GM19452 (cell line): ENCODE data around the gene NPR1.
"Not testable (repeated sequence)": the region's sequence is repeated elsewhere in the genome, so short reads cannot be mapped to it uniquely, and the experiment has no call there.

ENCODE experiments used
- ATAC-seq: cut with Tn5 transposase; IDR thresholded peaks from one replicate; pipeline ENCODE4 v1.9.1; 2021; ENCODE audit not compliant: unreplicated experiment

Gene NPR1

DNA sequence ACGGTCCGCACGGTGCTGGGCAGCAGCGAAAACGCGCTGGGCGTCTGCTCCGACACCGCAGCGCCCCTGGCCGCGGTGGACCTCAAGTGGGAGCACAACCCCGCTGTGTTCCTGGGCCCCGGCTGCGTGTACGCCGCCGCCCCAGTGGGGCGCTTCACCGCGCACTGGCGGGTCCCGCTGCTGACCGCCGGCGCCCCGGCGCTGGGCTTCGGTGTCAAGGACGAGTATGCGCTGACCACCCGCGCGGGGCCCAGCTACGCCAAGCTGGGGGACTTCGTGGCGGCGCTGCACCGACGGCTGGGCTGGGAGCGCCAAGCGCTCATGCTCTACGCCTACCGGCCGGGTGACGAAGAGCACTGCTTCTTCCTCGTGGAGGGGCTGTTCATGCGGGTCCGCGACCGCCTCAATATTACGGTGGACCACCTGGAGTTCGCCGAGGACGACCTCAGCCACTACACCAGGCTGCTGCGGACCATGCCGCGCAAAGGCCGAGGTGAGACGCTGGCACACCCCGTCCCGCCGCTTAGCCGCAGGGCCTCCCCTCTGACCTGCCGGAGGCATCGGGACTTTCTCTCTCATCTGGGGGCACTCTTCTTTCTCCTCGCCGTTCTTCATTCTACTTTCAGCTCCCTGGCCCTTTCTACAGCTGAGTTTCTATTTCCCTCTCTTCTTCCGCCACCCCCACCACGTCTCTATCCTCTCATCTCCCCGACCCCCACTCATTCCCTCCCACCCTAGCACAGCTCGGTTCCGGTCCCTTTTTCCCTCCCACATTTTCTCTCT, 1.0 kb downstream of the NPR1 start:
- no peak for ATAC-seq

DNA sequence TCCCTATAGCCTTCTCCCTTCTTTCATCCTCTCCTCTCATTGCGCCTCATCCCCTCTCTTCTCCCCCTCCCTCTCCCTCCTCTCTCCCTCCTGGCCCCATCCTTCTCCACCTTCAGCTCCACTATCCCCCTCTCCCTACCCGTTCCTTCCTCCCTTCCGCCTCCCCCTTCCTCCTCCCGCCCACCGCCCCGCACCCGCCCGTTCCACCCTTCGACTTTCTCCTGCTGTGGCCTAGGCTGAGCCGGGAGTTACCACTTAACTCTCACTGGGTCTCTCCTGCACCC, 1.6 kb downstream of the NPR1 start:
- no peak for ATAC-seq

DNA sequence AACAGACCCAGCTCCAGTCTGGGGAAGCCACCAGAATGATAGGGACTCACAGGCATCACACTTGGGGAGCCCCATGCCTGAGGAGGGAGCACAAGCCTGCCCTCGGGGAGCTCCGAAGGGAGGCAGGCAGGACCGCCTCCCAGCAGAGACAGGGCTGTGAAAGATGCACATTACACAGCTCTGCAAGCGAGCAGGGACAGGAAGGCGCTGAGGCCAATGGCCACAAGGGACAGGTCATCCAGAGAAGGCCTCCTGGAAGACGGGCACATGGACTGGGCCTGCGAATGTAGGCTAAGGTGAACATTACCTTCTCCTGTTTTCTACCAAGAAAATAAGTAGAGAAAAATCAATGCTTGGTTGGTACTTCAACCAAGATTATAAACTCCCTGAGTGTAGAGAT, 4.2 kb downstream of the NPR1 start:
- ATAC-seq: no peak

DNA sequence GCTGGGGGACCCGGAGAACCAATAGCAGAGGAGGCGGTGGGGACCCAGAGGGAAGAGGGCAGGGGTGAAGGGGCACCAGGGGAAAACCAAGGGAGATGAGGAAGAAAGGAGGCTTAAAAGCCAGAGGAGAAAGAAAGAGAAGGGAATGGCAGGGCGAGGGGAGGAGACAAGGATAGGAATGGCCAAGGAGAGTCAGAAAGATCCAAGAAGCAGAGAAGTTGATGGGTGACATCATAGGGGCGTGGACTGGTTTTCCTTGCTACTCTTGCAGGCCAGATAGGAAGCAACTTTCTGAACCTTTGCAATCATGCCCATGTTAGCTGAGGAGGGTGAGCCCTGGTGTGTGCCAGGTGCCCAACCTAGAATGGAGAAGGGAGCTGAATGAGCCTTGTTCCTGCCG, 5.4 kb downstream of the NPR1 start:
- ATAC-seq: no peak

DNA sequence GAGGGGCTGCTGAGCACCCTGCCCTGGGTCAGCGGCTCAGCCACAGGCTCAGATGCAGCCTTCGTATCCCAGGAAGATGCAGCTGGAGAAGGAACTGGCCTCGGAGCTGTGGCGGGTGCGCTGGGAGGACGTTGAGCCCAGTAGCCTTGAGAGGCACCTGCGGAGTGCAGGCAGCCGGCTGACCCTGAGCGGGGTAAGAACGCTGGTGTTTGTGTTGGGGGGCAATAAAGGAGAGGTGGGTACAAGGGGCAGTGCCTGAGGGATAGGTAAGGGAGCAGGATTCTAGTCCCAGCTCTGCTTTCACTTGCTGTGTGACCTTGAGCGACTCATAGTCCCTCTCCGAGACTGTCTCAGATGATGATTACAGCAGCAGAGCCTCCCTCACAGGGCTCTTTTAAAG, 6.4 kb downstream of the NPR1 start:
- no peak for ATAC-seq

DNA sequence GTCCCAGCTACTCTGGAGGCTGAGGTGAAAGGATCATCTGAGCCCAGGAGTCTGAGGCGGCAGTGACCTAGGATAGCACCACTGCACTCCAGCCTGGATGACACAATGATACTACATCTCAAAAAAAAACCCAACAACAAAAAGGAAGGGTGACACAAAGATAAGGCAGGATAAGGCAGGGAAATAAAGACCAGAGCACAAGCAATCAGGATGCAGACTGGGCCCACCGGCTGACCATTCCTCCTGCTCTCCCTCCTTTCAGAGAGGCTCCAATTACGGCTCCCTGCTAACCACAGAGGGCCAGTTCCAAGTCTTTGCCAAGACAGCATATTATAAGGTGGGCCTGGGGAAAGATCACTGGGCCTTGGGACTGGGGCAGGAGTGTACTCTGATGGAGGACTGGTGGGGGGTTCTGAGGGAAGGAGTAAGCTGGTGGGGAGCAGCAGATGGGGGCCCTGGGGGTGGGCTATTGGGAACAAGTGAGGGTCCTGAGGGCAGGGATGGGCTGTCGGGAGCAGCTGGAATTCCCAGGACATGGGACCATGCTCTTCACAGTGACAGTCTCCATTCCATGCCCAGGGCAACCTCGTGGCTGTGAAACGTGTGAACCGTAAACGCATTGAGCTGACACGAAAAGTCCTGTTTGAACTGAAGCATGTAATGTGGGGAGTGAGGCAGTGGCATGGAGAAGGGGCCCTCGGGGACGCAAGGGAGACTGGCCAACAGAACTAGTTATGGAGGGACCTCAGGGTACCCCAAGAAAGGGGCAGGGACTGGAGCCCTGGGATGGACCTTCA, 7.3 kb downstream of the NPR1 start:
- ATAC-seq: no peak

DNA sequence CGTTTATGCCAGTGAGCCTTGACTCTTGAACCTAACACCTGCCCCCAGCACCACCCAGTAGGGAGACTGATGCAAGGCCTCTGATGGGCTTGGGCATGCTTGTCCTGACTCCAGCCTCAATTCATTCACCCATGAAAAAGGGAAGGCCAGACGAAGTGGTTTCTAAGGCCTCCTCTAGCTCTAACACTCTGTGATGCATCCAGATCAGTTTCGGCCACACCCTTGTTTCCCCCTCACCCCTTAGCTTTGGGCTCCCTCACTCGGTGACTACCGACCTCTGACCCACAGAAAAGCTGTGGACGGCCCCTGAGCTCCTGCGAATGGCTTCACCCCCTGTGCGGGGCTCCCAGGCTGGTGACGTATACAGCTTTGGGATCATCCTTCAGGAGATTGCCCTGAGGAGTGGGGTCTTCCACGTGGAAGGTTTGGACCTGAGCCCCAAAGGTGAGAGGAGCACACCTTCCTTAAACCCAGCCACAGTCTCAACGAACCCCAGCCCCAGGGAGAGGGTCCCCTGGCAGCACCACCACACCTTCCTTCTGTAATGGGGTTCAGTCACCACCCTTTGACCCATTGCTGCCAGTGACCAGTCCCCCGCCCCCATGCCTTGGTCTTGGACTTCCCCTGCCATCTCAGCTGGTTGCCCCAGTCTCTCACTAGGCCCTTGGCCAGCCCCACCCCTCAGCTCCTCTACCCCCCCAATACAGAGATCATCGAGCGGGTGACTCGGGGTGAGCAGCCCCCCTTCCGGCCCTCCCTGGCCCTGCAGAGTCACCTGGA, 9.0 kb downstream of the NPR1 start:
- no peak for ATAC-seq

DNA sequence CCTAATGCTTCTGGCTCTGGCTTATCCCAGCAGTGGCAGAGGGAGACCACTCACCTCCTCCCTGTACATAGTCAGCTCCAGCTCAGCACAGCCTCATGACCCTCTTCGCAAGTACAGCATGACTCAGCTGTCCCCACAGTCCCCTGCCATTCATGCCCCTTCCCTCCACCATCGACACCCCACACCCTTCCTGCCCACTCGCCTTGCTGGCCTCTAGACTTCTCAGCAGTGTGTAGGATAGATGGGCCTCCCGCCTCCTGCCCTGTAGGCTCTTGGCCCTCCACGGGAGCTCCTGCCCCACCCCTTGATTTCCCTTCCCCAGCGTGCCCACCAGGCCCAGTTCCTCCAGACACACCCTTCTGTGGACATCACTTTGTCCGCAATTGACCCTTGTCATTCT, 9.8 kb downstream of the NPR1 start:
- no peak for ATAC-seq

DNA sequence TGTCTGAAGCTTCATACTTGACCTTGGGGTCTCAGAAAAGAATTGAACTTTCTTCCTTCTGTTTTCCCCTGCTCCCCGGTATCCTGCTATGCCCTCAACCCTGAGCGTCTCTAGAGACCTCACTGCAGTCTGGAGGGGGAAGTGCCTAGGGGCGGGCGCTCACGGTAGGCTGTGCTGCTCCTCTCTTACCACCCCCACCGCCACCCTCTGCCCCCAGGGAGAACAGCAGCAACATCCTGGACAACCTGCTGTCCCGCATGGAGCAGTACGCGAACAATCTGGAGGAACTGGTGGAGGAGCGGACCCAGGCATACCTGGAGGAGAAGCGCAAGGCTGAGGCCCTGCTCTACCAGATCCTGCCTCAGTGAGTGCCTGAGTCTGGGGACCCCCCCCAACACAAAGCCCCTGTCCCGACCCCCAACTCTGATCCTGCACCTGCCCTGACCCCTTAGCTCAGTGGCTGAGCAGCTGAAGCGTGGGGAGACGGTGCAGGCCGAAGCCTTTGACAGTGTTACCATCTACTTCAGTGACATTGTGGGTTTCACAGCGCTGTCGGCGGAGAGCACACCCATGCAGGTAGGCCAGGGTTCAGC, 10.3 kb downstream of the NPR1 start:
- no peak for ATAC-seq

DNA sequence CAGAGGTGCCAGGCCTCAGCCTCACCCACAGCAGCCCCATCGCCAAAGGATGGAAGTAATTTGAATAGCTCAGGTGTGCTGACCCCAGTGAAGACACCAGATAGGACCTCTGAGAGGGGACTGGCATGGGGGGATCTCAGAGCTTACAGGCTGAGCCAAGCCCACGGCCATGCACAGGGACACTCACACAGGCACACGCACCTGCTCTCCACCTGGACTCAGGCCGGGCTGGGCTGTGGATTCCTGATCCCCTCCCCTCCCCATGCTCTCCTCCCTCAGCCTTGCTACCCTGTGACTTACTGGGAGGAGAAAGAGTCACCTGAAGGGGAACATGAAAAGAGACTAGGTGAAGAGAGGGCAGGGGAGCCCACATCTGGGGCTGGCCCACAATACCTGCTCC, 15.0 kb downstream of the NPR1 start:
- ATAC-seq: no peak

DNA sequence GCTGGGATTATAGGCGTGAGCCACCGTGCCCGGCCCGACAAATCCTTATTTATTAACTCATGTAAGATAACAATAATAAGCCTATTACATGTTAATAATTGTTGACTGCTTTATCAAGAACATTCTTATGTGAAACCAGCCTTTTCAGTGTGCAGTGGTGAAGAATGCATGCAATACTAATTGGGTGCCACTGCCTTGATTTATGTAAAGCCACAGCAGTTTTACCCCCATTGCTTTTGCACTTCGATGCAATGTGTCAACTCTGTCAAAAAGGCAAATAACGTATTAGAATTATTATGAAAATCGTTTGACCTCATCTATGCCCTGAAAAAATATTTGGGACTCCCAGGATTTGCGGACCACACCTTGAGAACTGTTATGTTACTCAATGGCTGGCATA, 18.3 kb downstream of the NPR1 start:
- ATAC-seq: no peak

DNA sequence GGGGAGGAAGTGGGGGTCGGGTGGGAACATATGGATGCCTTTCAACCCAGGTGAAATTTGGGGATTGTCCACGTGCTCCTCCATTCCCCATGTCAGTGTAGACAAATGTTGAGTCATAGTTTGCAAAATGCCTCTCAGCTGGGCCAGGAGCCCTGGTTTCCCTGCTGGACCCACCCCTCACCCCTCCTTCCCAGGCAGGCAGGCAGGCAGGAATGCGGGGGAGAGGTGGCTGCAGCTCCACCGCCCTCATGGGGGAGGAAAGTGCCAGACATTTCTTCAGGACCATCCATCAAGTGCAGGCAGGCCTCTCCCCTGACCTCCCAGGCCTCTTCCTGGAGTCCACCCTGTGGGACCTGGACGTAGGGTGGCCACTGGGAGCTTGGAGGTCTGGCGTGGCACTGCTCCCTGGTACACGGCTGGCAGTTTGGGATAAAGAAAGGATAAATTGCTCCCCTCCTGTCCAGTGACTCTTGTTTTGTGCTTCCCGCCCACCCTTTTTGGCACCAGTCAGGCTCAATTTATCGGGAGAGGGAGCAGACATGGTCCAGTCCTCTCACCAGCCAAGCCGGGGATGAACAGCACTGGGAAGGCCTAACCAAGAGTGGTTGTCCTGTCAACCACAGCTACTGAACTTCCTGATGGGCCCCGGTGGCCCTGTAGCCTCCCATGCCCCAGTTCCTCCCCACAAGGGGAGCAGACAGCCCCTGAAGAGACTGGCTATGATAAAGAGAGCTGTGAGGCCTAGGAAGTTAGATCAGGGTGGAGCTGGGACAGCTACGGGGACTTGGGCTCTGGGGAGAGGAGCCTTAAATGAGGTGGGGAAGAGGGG, 18.9 kb downstream of the NPR1 start:
- ATAC-seq: no peak

DNA sequence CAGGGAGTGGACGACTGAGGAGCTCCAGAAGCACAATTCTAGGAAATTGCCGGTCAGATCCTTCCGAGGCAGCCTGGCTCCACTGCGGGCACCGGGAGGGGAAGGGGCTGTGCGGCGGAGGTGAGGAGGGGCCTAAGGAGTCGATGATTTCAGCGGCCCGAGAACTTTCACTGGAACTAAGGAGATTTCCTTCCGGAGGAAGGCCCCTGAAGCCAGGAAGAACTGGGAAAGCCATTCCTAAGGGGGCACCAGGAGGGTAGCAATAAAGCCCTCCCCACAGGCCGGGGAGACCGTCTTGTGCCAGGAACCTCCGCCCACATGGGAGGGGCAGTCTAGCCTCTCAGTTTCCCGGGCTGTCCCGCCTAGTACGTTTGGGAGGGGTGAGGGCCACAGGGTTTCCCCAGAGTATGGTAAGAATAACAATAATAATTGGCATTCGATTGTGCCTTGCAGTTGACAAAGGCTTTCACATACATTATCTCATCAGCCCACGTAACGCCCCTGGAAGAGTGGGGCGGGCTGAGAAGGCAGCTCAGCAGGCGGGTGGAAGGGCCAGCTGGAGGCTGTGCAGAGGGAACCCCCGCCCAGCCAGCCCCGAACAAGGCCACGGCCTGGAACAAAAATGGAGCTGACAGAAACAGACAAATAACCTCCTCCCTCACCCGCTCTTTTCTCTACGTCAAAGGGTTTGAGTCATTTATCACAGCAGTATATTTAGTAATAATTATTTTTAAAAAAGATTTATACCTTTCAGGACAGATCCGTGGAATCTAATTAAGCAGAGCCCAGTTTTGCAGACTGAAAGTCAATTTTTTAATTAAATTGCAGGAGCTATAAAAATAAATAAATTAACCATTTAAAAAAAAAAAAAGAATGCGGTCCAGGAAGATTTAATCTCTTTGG, 19.8 kb downstream of the NPR1 start:
- ATAC-seq: no peak

DNA sequence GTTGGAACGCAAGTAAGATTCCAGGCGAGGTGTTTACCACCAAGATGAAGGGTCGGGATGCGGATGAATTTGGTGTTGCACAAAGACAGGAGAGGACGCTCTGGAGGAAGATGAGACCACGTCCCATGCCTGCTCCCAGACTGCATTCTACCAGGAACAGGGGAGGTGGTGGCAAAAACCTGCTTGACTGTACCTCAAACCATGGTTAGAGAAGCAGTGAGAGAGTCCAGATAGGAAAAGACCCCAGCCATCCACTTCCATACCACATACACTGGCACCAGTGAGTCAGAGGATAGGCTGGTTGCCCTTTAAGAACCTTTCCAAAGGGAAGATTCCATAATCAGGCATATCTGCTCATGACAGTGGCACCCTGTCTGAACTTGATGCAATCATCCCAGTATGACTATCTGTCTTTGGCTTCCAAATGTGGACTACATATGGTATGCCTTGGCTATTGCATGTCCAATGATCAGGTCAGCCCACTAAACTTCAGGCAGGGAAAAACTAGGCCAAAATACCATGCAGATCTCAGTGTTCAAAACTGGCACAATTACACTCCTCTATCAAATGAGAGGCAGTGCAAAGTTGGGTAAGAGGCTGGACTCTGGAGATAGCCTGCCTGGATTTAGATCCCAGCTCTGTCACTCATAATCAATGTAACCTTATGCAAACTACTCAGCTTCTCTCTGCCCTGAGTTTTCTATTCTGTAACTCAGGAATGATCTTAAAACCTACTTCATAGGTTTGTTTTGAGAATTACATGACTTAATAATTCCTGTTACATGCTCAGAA, 20.6 kb downstream of the NPR1 start:
- ATAC-seq: no peak

DNA sequence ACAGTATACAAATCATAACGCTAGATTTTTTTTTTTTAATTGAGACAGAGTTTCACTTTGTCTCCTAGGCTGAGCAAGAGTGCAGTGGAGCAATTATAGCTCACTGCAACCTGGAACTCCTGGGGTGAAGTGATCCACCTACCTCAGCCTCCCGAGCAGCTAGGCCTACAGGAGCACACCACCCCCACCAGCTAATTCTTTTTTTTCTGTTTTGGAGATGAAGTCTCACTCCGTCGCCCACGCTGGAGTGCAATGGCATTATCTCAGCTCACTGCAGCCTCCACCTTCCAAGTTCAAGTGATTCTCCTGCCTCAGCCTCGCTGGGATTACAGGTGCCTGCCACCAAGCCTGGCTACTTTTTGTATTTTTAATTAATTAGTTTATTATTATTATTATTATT, 21.3 kb downstream of the NPR1 start:
- ATAC-seq: no peak

DNA sequence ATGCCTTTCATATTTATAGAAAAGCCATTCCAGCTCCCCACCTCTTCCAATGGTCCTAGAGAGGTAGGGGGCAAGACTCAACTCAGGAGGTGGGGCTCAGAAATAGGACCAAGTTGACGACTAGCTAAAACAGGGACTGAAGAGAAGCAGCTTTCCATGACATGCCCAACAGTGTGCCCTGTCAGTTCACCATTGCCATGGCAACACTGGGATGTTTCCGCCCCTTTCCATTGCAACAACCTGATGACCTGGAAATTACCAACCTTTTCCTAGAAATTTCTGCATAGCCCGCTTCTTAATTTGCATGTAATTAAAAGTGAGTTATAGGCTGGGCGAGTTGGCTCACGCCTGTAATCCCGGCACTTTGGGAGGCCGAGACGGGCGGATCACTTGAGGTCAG, 27.0 kb downstream of the NPR1 start:
- ATAC-seq: no peak

DNA sequence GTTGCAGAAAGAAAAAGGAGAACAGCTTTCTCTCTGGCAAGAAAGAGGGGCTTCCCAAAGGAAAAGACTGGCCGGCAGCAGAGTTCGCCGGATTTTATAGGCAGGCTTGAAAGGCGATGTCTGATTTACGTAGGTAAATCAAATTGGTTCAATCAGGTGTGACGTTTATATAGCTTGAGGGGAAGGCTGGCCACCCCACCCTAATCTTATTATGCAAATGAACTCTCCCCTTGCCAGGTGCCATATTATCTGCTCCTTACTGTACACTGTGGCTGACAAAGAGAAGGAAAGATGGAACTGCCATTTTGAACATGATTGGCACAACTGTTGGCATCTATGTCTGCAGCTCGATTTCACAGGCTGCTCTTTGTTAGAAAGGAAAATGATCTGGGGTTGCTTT, 32.5 kb downstream of the NPR1 start:
- no peak for ATAC-seq

DNA sequence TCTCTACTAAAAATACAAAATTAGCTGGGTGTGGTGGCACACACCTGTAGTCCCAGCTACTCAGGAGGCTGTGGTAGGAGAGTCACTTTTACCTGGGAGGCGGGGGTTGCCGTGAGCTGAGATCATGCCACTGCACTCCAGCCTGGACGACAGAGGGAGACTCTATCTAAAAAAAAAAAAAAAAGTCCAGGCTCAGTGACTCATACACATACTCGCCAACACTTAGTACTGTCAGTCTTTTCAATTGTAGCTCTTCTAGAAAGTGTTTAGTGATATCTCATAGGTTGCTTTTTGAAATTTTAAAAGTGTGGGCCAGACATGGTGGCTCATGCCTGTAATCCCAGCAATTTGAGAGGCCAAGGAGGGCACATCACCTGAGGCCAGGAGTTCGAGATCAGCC, 37.7 kb downstream of the NPR1 start:
- not testable (repeated sequence) for ATAC-seq

DNA sequence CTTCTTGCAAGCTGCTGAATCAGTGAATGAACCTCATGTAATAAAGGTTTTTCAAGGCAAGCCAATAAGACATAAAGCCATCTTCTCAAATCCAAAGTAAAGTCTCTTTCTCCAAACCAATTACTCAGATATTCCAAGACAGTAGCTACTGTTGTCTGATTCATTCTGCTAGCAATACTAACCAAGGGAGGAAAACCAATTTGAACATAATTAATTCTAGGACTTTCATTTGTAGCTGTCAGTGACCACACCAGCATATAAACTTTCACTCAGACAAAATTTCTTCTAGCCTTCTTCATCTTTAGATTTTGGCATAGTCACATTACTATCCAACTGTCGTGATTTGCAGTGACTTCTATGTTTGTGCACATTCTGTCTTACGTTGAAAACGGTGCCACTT, 38.8 kb downstream of the NPR1 start:
- ATAC-seq: no peak
